ENCODE measurements around the gene CAMK1G. TPM values are rescaled to one million over a fixed set of nuclear protein-coding genes. Genes with fewer than 3 reads are reported as not detected.

CAMK1G gene
- polyA plus RNA-seq, 1 donor from 2014 or later, result 3.0 TPM

DNA sequence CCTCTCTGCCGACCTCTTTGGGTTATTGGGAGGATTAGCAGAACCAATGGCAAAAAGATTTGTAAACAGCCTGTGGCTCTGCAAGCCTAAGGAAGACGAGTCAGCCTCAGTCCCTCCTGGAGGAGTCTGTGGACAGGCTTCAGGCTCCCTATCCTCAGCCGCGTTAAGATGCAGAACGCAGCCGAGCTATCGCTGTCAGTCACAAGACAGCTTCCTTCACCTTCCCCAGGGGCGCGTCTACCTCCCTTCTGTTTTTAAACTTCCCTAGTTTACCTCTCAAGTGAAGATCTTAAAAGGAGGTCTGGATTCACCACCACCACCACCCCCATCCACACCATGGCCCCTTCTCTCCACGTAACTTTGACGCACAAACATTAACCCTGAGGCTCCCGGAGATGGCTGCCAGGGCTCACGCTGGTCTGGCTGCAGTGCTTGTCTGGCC is 738 bp downstream of the CAMK1G start:
- Histone ChIP-seq H3K27ac (ENCODE audit: low read length) (peak overlapping the region; percentile 75), H3K9ac (ENCODE audit: low read length) (peak overlapping the region; percentile 63)

GRCh38 chr1:209585197-209585596 is 1.7 kb downstream of the CAMK1G start:
- no peak overlapping the region for H2AFZ ChIP-seq (ENCODE audit: low read depth, low read length)

More for the DNA sequence above, 738 bp downstream of the CAMK1G start:
- H3K9me3 ChIP-seq (ENCODE audit: low read length), result no peaks in the 10 kb centered on the region
- H3K79me2 ChIP-seq (replicated peaks; ENCODE audit: insufficient read depth, low read length), result no peaks in the 10 kb centered on the region
- TF ChIP-seq RAD21 (conservative IDR thresholded peaks at IDR 0.05), result no peak
- TF ChIP-seq SMC3 (conservative IDR thresholded peaks at IDR 0.05; ENCODE audit: poor library complexity), result no peak
- TF ChIP-seq CTCF (IDR thresholded peaks at IDR 0.05; ENCODE audit: poor library complexity, severe bottlenecking), result no peak
- TF ChIP-seq, protein P1, sequence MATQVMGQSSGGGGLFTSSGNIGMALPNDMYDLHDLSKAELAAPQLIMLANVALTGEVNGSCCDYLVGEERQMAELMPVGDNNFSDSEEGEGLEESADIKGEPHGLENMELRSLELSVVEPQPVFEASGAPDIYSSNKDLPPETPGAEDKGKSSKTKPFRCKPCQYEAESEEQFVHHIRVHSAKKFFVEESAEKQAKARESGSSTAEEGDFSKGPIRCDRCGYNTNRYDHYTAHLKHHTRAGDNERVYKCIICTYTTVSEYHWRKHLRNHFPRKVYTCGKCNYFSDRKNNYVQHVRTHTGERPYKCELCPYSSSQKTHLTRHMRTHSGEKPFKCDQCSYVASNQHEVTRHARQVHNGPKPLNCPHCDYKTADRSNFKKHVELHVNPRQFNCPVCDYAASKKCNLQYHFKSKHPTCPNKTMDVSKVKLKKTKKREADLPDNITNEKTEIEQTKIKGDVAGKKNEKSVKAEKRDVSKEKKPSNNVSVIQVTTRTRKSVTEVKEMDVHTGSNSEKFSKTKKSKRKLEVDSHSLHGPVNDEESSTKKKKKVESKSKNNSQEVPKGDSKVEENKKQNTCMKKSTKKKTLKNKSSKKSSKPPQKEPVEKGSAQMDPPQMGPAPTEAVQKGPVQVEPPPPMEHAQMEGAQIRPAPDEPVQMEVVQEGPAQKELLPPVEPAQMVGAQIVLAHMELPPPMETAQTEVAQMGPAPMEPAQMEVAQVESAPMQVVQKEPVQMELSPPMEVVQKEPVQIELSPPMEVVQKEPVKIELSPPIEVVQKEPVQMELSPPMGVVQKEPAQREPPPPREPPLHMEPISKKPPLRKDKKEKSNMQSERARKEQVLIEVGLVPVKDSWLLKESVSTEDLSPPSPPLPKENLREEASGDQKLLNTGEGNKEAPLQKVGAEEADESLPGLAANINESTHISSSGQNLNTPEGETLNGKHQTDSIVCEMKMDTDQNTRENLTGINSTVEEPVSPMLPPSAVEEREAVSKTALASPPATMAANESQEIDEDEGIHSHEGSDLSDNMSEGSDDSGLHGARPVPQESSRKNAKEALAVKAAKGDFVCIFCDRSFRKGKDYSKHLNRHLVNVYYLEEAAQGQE (IDR thresholded peaks at IDR 0.05; ENCODE audit: borderline replicate concordance), result no peak
- no peak for TF ChIP-seq MXI1 (conservative IDR thresholded peaks at IDR 0.05; ENCODE audit: poor library complexity, severe bottlenecking)
- no peak for TF ChIP-seq POLR2AphosphoS5 (IDR thresholded peaks at IDR 0.05)
- TF ChIP-seq EP300 (conservative IDR thresholded peaks at IDR 0.05; ENCODE audit: poor library complexity, severe bottlenecking), result no peak
- TF ChIP-seq EZH2 (IDR thresholded peaks at IDR 0.05; ENCODE audit: borderline replicate concordance, insufficient read depth, low read length, poor library complexity, severe bottlenecking), result no peak
- TF ChIP-seq TAF1 (IDR thresholded peaks at IDR 0.05; ENCODE audit: low read depth), result no peak
- peak overlapping the region; percentile 70 for H3K4me3 ChIP-seq (ENCODE audit: low read length)
- H3F3A ChIP-seq (ENCODE audit: insufficient read depth, low read length, poor library complexity, severe bottlenecking), result no peaks in the 10 kb centered on the region
- H3K9me2 ChIP-seq (ENCODE audit: insufficient read depth, low read length), result no peaks in the 10 kb centered on the region
- H3K36me3 ChIP-seq (ENCODE audit: insufficient read depth, low read length), result no peaks in the 10 kb centered on the region
- peak overlapping the region; percentile 52 for H3K4me2 ChIP-seq (ENCODE audit: low read length)
- H3K27me3 ChIP-seq (ENCODE audit: insufficient read depth, low read depth, low read length), result no peaks in the 10 kb centered on the region
- no peaks in the 10 kb centered on the region for H4K20me1 ChIP-seq (ENCODE audit: insufficient read depth)
- H2AFZ ChIP-seq (ENCODE audit: low read depth, low read length), result no peak overlapping the region

More at GRCh38 chr1:209585197-209585596, 1.7 kb downstream of the CAMK1G start:
- Histone ChIP-seq H3K79me2 (replicated peaks; ENCODE audit: insufficient read depth, low read length) (no peaks in the 10 kb centered on the region), H3K9me3 (ENCODE audit: low read length) (no peaks in the 10 kb centered on the region), H3F3A (ENCODE audit: insufficient read depth, low read length, poor library complexity, severe bottlenecking) (no peaks in the 10 kb centered on the region), H3K27me3 (ENCODE audit: insufficient read depth, low read depth, low read length) (no peaks in the 10 kb centered on the region), H4K20me1 (ENCODE audit: insufficient read depth) (no peaks in the 10 kb centered on the region), H3K4me3 (ENCODE audit: low read length) (peak overlapping the region; percentile 70), H3K9me2 (ENCODE audit: insufficient read depth, low read length) (no peaks in the 10 kb centered on the region), H3K9ac (ENCODE audit: low read length) (peak overlapping the region; percentile 52), H3K4me2 (ENCODE audit: low read length) (peak overlapping the region; percentile 52), H3K36me3 (ENCODE audit: insufficient read depth, low read length) (no peaks in the 10 kb centered on the region), H3K27ac (ENCODE audit: low read length) (peak overlapping the region; percentile 29)
- TF ChIP-seq MXI1 (conservative IDR thresholded peaks at IDR 0.05; ENCODE audit: poor library complexity, severe bottlenecking) (no peak), EZH2 (IDR thresholded peaks at IDR 0.05; ENCODE audit: borderline replicate concordance, insufficient read depth, low read length, poor library complexity, severe bottlenecking) (no peak)
